ENCODE results near the gene GTF2F2.

Gene GTF2F2

DNA sequence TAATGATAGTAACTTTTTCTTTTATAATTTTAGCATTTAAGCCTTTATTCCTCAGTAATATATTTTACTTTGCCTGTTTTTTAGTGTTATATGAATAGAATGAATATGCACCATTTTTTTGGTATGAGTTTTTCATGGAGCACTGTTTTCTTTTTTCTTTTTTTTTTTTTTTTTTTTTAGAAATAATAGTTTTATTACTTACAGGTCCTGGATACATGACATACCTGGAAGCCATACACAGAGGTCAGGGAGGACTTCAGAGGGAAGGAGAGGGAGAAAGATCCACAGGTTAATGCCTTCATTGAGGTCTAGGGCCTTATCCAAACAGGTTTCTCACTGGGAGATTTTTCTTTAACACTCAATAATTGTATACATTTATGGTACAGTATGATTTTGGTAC lies 54.2 kb downstream of the GTF2F2 start:
- TF ChIP-seq, protein P1, sequence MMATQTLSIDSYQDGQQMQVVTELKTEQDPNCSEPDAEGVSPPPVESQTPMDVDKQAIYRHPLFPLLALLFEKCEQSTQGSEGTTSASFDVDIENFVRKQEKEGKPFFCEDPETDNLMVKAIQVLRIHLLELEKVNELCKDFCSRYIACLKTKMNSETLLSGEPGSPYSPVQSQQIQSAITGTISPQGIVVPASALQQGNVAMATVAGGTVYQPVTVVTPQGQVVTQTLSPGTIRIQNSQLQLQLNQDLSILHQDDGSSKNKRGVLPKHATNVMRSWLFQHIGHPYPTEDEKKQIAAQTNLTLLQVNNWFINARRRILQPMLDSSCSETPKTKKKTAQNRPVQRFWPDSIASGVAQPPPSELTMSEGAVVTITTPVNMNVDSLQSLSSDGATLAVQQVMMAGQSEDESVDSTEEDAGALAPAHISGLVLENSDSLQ (IDR thresholded peaks at IDR 0.05), result no peak
- TF ChIP-seq HDGF (IDR thresholded peaks at IDR 0.05; ENCODE audit: borderline replicate concordance) (no peak), ZNF384 (IDR thresholded peaks at IDR 0.05) (no peak), SUZ12 (IDR thresholded peaks at IDR 0.05) (no peak), TARDBP (IDR thresholded peaks at IDR 0.05) (no peak), NFRKB (IDR thresholded peaks at IDR 0.05) (no peak), BHLHE40 (IDR thresholded peaks at IDR 0.05; ENCODE audit: borderline replicate concordance) (no peak), LEF1 (IDR thresholded peaks at IDR 0.05; ENCODE audit: borderline replicate concordance) (no peak), FOXK2 (IDR thresholded peaks at IDR 0.05) (no peak), FOXM1 (IDR thresholded peaks at IDR 0.05; ENCODE audit: borderline replicate concordance) (no peak), L3MBTL2 (conservative IDR thresholded peaks at IDR 0.05) (no peak), ARNT (IDR thresholded peaks at IDR 0.05) (no peak), CTBP1 (IDR thresholded peaks at IDR 0.05; ENCODE audit: borderline replicate concordance) (no peak)
- no peak for DNase-seq (ENCODE audit: extremely low spot score)
- POLR2A ChIA-PET, result no interaction called here
- CTCF ChIA-PET, result no interaction called here

DNA sequence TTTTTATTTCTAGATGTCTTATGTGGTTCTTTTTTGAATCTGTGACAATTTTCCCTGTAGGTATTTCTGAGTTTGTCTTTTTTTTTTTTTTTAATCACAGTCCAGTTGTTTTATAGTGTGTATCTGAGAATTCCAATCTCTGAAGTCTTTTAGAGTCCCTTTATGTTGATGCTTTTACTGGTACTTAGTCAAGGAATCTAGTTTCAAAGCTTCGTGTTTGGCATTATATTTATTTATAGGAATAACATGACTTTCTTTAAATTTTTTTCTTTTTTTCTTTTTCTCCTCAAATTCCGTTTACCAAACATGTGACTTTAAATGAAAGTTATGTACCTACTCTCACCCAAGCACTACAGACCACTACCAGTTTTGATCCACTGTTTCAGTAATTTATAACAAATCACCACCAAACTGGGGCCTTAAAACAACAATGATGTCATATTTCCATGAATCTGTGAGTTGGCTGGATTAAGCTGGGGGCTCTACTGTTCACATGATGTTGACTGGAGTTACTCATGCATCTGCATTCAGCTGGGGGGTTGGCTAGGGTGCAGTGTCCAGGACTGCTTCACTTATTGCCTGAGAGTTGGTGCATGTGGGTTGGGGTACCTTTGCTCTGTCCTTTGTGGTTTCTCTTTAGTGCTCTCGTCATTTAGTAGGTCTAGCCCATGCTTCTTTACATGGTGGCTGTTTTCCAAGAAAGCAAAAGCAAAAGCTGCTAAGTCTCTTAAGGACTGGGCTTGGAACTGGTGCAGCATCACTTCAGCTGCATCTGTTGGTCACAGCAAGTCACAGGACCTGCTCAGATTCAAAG lies 58.2 kb downstream of the GTF2F2 start:
- DNase-seq (ENCODE audit: extremely low spot score), result peak; percentile 37
- TF ChIP-seq BHLHE40 (IDR thresholded peaks at IDR 0.05; ENCODE audit: borderline replicate concordance) (no peak), TARDBP (IDR thresholded peaks at IDR 0.05) (no peak), CTBP1 (IDR thresholded peaks at IDR 0.05; ENCODE audit: borderline replicate concordance) (0 out of 2 replicates have a peak, but pooled peaks have one; percentile 8), SP1 (IDR thresholded peaks at IDR 0.05) (no peak), ZNF384 (IDR thresholded peaks at IDR 0.05) (peak; percentile 55), FOXA1 (IDR thresholded peaks at IDR 0.05) (no peak), LEF1 (IDR thresholded peaks at IDR 0.05; ENCODE audit: borderline replicate concordance) (no peak), NFRKB (IDR thresholded peaks at IDR 0.05) (no peak), SUZ12 (IDR thresholded peaks at IDR 0.05) (no peak), L3MBTL2 (conservative IDR thresholded peaks at IDR 0.05) (no peak)
- TF ChIP-seq, protein P1 (IDR thresholded peaks at IDR 0.05), result peak; percentile 42; the same call in 1 of the 2 replicates
- ChIA-PET CTCF (no interaction called here), POLR2A (no interaction called here)

DNA sequence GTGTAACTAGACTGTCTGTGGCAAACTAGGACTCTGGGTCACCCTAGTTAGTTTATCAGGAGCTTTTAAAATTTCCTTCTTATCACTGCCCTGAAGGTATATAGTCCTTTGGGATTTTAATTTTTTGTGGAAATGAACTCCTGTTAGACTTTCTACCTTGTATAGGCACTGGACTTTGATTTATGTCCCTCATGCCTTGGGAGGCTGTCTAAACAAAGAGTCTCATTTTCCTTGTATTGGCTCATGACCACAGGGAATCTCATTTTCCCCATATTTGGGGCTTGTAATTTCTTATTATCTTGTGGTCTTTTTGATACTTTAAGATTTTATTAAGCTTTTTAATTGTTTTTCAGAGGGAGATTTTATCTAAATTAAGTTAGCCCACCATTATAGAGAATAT lies 59.1 kb downstream of the GTF2F2 start:
- TF ChIP-seq SP1 (IDR thresholded peaks at IDR 0.05), result no peak
- TF ChIP-seq, protein P1 (IDR thresholded peaks at IDR 0.05), result peak; percentile 93
- DNase-seq (ENCODE audit: extremely low spot score), result no peak
- POLR2A ChIA-PET, result no interaction called here
- CTCF ChIA-PET, result no interaction called here

DNA sequence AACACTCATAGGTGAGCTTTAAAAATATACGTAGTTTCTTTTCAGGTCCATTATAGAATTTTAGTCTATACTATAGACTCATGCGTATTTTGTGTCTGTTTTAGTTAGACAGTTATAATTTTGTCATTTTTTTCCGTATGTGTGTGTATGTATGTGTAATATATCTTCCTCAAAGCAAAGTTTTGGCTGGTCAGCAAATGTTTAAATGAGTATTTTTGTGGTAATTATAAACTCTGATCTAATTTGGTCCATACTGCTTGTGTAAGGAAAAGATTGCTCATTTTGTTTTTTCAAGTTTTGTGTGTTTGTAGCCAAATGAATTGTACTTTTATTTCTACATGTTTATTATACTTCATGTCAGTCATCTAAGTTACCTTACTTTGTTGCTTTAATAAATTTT lies 60.0 kb downstream of the GTF2F2 start:
- TF ChIP-seq CTBP1 (IDR thresholded peaks at IDR 0.05; ENCODE audit: borderline replicate concordance), result no peak
- no peak for TF ChIP-seq ZNF384 (IDR thresholded peaks at IDR 0.05)
- no peak for TF ChIP-seq ELF4 (IDR thresholded peaks at IDR 0.05)
- no peak for TF ChIP-seq FOXK2 (IDR thresholded peaks at IDR 0.05)
- CTCF ChIA-PET, result no interaction called here
- POLR2A ChIA-PET, result no interaction called here
- DNase-seq (ENCODE audit: extremely low spot score), result no peak

DNA sequence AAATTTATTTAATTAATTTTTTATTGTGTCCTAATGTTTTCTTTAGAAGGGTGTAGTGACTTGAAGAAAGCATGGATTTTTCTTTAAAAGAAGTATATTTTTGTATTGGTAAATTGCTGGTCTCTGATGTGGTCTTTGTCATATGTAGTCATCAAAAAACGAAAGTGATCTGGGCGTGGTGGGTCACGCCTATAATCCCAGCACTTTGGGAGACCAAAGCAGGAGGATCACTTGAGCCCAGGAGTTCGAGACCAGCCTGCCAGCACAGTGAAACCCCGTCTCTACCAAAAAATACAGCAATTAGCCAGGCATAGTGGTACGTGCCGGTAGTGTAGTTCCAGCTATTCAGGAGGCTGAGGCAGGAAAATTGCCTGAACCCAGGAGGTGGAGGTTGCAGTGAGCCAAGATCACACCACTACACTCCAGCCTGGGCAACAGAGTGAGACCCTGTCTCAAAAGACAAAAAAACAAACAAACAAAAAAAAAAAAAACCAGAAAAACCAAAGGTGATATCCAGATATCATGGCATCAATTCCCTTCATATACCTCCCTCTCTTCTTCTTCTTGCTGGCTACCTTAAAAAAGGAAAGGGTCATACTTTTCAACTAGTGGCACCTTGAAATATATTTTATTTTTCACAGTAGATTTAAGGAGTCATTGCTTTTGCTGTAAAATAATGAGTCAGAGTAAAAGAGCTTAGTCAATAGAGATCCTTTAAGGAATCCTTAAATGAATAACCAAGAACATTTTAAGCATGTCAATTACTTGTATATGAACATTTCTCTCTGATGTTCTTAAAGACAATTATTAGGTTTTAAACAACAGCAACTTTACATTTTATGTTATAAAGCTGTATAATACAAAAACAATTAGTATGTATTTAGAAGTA lies 60.6 kb downstream of the GTF2F2 start:
- no peak for TF ChIP-seq BHLHE40 (IDR thresholded peaks at IDR 0.05; ENCODE audit: borderline replicate concordance)
- TF ChIP-seq ARNT (IDR thresholded peaks at IDR 0.05), result no peak
- TF ChIP-seq LEF1 (IDR thresholded peaks at IDR 0.05; ENCODE audit: borderline replicate concordance), result no peak
- TF ChIP-seq SUZ12 (IDR thresholded peaks at IDR 0.05), result no peak
- TF ChIP-seq NFRKB (IDR thresholded peaks at IDR 0.05), result no peak
- no peak for TF ChIP-seq L3MBTL2 (conservative IDR thresholded peaks at IDR 0.05)
- ChIA-PET POLR2A (no interaction called here), CTCF (no interaction called here)
- DNase-seq (ENCODE audit: extremely low spot score), result no peak

DNA sequence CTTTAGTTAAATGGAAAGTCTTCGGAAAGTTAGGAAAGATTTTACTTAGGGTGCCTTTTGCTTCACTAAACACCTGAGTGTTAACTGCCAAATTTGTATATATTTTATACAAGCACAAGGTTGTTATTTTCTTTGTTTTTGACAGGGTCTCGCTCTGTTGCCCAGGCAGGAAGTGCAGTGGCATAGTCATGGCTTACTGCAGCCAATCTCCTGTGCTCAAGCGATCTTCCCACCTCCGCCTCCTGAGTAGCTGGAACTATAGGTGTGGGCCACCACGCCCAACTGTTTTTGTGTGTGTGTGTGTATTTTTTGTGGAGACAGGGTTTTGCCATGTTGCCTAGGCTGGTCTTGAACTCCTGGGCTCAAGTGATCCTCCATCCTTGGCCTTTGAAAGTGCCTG lies 64.4 kb downstream of the GTF2F2 start:
- TF ChIP-seq LEF1 (IDR thresholded peaks at IDR 0.05; ENCODE audit: borderline replicate concordance), result no peak
- no peak for TF ChIP-seq SP1 (IDR thresholded peaks at IDR 0.05)
- TF ChIP-seq SUZ12 (IDR thresholded peaks at IDR 0.05), result no peak
- TF ChIP-seq NFRKB (IDR thresholded peaks at IDR 0.05), result no peak
- TF ChIP-seq ELF4 (IDR thresholded peaks at IDR 0.05), result no peak
- TF ChIP-seq ZNF384 (IDR thresholded peaks at IDR 0.05), result no peak
- CTCF ChIA-PET, result interaction anchor here (0.6 kb wide), 1 partner anchor 50 kb away, joined by 3 read pairs; no protein-coding TSS in a partner anchor
- POLR2A ChIA-PET, result no interaction called here
- DNase-seq (ENCODE audit: extremely low spot score), result no peak

Measured in HEK293T (cell line).